SHP77 (cell line): ENCODE data around the gene DPP10.

Experiments
- DNase-seq, 2 experiments: peaks; one replicate each; lab custom pipeline; 2025; lab: John Stamatoyannopoulos, UW

The DPP10 gene

GRCh38 chr2:115568643-115569042 lies 1126.2 kb downstream of the DPP10 start:
- DNase-seq: no peak

- DNase-seq: no peak
Measured at GRCh38 chr2:115569547-115569946, 1127.1 kb downstream of the DPP10 start.

GRCh38 chr2:115572746-115573145 lies 1130.3 kb downstream of the DPP10 start:
- no peak for DNase-seq

GRCh38 chr2:115573756-115574155 lies 1131.3 kb downstream of the DPP10 start:
- no peak for DNase-seq

- DNase-seq: no peak
Measured at GRCh38 chr2:115574667-115575066, 1132.2 kb downstream of the DPP10 start.

GRCh38 chr2:115580784-115581183 lies 1138.3 kb downstream of the DPP10 start:
- no peak for DNase-seq

- DNase-seq: no peak
Measured at GRCh38 chr2:115584507-115584906, 1142.1 kb downstream of the DPP10 start.

- DNase-seq: no peak
Measured at GRCh38 chr2:115596659-115597375, 1154.4 kb downstream of the DPP10 start.

GRCh38 chr2:115603285-115603684 lies 1160.8 kb downstream of the DPP10 start:
- no peak for DNase-seq

- no peak for DNase-seq
Measured at GRCh38 chr2:115606350-115606749, 1163.9 kb downstream of the DPP10 start.

GRCh38 chr2:115609978-115610377 lies 1167.5 kb downstream of the DPP10 start:
- peak in 1 of 2 experiments; percentile 24 for DNase-seq

GRCh38 chr2:115610888-115611287 lies 1168.4 kb downstream of the DPP10 start:
- no peak for DNase-seq

GRCh38 chr2:115624332-115624731 lies 1181.9 kb downstream of the DPP10 start:
- DNase-seq: no peak

GRCh38 chr2:115634578-115634977 lies 1192.1 kb downstream of the DPP10 start:
- DNase-seq: no peak

- no peak for DNase-seq
Measured at GRCh38 chr2:115635430-115635829, 1193.0 kb downstream of the DPP10 start.

GRCh38 chr2:115649731-115650130 lies 1207.3 kb downstream of the DPP10 start:
- no peak for DNase-seq

GRCh38 chr2:115650827-115651226 lies 1208.4 kb downstream of the DPP10 start:
- no peak for DNase-seq

GRCh38 chr2:115652652-115653051 lies 1210.2 kb downstream of the DPP10 start:
- no peak for DNase-seq

- no peak for DNase-seq
Measured at GRCh38 chr2:115654362-115654761, 1211.9 kb downstream of the DPP10 start.

- no peak for DNase-seq
Measured at GRCh38 chr2:115678129-115678528, 1235.7 kb downstream of the DPP10 start.

GRCh38 chr2:115684345-115684744 lies 1241.9 kb downstream of the DPP10 start:
- no peak for DNase-seq

- no peak for DNase-seq
Measured at GRCh38 chr2:115691409-115691808, 1249.0 kb downstream of the DPP10 start.

GRCh38 chr2:115694651-115695050 lies 1252.2 kb downstream of the DPP10 start:
- no peak for DNase-seq

- no peak for DNase-seq
Measured at GRCh38 chr2:115733190-115733775, 1290.8 kb downstream of the DPP10 start.
